ENCODE data around the gene PCDHB2. TPM values are rescaled to one million over a fixed set of nuclear protein-coding genes. Genes with fewer than 3 reads are reported as not detected.

PCDHB2 gene
- total RNA-seq, 2 experiments from 2014 or later, result not detected

Other genes starting within 250 kb of the PCDHB2 start
- gene PCDHA9, start 246.2 kb upstream of the PCDHB2 start, total RNA-seq, result not detected
- not detected for gene PCDHA10, start 238.7 kb upstream of the PCDHB2 start, total RNA-seq
- not detected for gene PCDHA11, start 225.7 kb upstream of the PCDHB2 start, total RNA-seq
- gene PCDHA12, start 219.3 kb upstream of the PCDHB2 start, total RNA-seq, result not detected
- not detected for gene PCDHA13, start 212.5 kb upstream of the PCDHB2 start, total RNA-seq
- not detected for gene PCDHAC1, start 168.3 kb upstream of the PCDHB2 start, total RNA-seq
- not detected for gene PCDHAC2, start 128.1 kb upstream of the PCDHB2 start, total RNA-seq
- not detected for gene PCDHB1, start 43.2 kb upstream of the PCDHB2 start, total RNA-seq
- gene PCDHB3, start 5.9 kb downstream of the PCDHB2 start, total RNA-seq, result not detected
- not detected for gene PCDHB4, start 27.2 kb downstream of the PCDHB2 start, total RNA-seq
- gene PCDHB5, start 40.6 kb downstream of the PCDHB2 start, total RNA-seq, result not detected
- not detected for gene PCDHB6, start 55.4 kb downstream of the PCDHB2 start, total RNA-seq
- gene PCDHB7, start 78.0 kb downstream of the PCDHB2 start, total RNA-seq, result not detected
- gene PCDHB8, start 83.2 kb downstream of the PCDHB2 start, total RNA-seq, result not detected
- not detected for gene PCDHB16, start 87.8 kb downstream of the PCDHB2 start, total RNA-seq
- not detected for gene PCDHB9, start 92.5 kb downstream of the PCDHB2 start, total RNA-seq
- not detected for gene PCDHB10, start 97.7 kb downstream of the PCDHB2 start, total RNA-seq
- not detected for gene PCDHB11, start 105.0 kb downstream of the PCDHB2 start, total RNA-seq
- not detected for gene PCDHB12, start 114.1 kb downstream of the PCDHB2 start, total RNA-seq
- gene PCDHB13, start 119.3 kb downstream of the PCDHB2 start, total RNA-seq, result not detected
- gene PCDHB14, start 128.7 kb downstream of the PCDHB2 start, total RNA-seq, result not detected
- not detected for gene PCDHB15, start 150.8 kb downstream of the PCDHB2 start, total RNA-seq
- not detected for gene SLC25A2, start 209.4 kb downstream of the PCDHB2 start, total RNA-seq
- gene TAF7, start 226.2 kb downstream of the PCDHB2 start, total RNA-seq, result 10 to 100 TPM; 93.7 to 97.3 TPM
- gene PCDHGA1, start 235.9 kb downstream of the PCDHB2 start, total RNA-seq, result under 1 TPM in 1 of 2 experiments, not detected in 1; 0.11 TPM
- gene PCDHGA2, start 244.1 kb downstream of the PCDHB2 start, total RNA-seq, result not detected
- gene PCDHGA3, start 249.2 kb downstream of the PCDHB2 start, total RNA-seq, result not detected